Right lobe of liver (tissue), 4 donors: ENCODE data around the gene LRRC47.

ENCODE experiments used
- CTCF ChIP-seq, 4 donors: fragments of 200-600 bp in 3 of 4; fragments of 450-650 bp in 1 of 4; IDR thresholded peaks; one replicate each; pipeline versions ENCODE4 v1.5.1 to v1.8.0; 2016 to 2022; ENCODE audit warnings: antibody characterized with exemption in 4 of 4, mild to moderate bottlenecking in 2 of 4
- POLR2A ChIP-seq: fragments of 450-650 bp; IDR thresholded peaks from one replicate; pipeline ENCODE4 v1.6.1; 2017; ENCODE audit warnings: antibody characterized with exemption, mild to moderate bottlenecking
- donor health status: DM: no; HTN: no; CAD: no.
- donor health status: DM: no; HTN: no; CAD: no.
- donor health status: DM: no; HTN: yes; CAD: no.

- no peak for TF ChIP-seq CTCF (IDR thresholded peaks at IDR 0.05)
- no peak for TF ChIP-seq POLR2A
Measured at GRCh38 chr1:3825356-3825755, 29.1 kb upstream of the LRRC47 start.
